Measurements from ENCODE around the gene AP1G1.

DNA sequence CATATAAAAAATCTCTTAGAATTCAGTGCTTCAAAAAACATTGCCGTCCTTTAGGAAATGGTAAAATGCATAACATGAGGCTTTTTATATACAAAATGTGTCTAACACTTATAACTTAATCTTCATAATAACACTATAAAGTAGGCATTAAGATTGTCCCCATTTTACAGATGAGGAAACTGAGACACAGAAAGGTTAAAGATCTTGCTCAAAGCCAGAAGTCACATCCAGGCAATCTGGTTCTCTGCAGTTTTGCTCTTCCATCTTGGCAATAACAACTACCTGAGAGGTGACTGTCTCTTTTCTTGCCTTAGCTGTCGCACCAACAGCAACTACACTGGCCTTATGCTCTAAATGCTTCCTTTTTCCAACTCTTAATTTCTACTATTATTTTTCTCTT, 24.5 kb downstream of the AP1G1 start:
- TF ChIP-seq, protein P1, sequence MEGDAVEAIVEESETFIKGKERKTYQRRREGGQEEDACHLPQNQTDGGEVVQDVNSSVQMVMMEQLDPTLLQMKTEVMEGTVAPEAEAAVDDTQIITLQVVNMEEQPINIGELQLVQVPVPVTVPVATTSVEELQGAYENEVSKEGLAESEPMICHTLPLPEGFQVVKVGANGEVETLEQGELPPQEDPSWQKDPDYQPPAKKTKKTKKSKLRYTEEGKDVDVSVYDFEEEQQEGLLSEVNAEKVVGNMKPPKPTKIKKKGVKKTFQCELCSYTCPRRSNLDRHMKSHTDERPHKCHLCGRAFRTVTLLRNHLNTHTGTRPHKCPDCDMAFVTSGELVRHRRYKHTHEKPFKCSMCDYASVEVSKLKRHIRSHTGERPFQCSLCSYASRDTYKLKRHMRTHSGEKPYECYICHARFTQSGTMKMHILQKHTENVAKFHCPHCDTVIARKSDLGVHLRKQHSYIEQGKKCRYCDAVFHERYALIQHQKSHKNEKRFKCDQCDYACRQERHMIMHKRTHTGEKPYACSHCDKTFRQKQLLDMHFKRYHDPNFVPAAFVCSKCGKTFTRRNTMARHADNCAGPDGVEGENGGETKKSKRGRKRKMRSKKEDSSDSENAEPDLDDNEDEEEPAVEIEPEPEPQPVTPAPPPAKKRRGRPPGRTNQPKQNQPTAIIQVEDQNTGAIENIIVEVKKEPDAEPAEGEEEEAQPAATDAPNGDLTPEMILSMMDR (IDR thresholded peaks at IDR 0.05; ENCODE audit: low read depth, low read length, poor library complexity, severe bottlenecking), result no peak
- TF ChIP-seq EZH2phosphoT487 (IDR thresholded peaks at IDR 0.05; ENCODE audit: borderline replicate concordance, low read length), result no peak
